HL-60/S4 (cell line): ENCODE measurements around the gene TIMM22.

Experiments
- in situ Hi-C: fragments of 300-500 bp; cut with MboI; formaldehyde crosslinking; loops from 2 replicates; pipeline ENCODE4 v1.14.3; 2022; ENCODE audit warnings: low sequenced_read_pairs

Gene TIMM22

DNA sequence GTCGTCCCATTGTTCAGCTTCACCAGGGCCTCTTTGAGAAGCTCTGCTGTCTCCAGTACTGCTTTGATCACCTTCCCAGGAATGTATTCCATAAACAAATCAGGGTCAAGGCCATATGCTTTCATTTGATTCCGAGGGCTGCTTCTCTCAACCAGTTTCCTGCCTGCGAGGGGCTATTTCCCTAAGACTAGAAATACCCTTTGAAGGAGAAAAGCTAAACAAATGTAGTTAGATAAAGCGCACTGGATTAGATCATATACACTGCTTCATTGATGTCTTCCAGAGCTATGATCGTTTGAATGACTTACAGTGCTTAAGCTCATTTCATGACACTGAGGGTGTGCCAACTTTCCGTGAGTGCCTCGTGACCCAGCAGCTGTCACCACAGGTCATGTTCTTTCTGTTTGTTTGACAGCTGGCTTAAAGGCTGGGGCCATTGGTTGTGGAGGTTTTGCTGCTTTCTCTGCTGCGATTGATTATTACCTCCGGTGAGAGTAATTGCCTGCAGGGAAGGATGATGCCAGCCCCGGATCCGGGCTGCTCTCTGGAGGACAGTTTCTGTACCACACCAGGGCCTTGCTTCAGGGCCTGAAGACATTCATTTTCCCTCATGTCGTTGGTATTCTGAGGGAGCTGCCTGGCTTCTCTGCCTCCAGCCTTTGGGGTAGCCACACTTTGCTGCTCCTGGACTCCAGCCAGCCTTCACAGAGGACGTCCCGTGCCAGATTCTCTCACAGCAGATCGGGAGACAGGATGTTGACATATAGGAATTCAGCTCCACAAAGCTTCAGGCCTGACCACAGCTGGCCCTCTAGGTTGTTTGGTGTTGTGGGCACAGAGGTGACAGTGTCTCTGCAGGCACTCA, 3.9 kb downstream of the TIMM22 start:
- in situ Hi-C loops, result no loop called here

DNA sequence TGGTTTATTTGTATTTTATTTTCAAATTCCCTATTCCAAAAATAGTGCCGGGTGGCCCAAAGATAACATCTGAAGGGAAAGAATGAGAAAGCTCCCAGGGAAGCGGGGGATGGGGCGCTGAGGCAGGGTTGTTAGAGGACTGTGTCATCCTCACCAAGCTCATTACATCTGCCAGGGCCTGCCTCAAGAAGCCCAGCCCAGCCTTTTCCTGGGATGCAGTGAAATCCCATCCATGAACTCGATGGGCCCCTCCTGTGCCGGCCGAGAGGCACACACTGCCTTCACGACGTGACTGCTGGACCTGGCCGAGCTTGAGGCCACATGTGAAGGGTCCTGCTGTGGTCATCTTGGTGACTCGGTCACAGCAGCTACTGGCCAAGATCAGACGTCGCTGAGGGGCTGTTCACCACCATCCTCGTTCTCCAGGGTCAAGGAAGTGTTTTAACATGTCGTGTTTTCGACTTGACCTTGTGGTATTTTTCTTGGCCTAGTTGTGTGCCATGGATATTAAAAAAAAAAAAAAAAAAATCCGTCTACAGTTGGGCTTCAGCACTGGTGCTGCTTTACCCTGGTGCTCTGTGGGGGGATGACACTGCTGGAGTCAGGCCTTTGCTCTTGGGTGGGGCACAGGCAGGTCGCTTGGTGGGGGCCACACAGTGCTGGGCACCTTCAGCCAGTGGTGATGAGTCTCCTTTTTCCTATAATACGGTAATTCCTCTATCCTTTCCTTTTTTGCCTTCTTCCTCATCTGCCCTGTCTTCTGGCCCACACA, 4.9 kb downstream of the TIMM22 start:
- in situ Hi-C loops, result no loop called here

GRCh38 chr17:1002412-1002753, 5.5 kb downstream of the TIMM22 start:
- in situ Hi-C loops, result no loop called here

DNA sequence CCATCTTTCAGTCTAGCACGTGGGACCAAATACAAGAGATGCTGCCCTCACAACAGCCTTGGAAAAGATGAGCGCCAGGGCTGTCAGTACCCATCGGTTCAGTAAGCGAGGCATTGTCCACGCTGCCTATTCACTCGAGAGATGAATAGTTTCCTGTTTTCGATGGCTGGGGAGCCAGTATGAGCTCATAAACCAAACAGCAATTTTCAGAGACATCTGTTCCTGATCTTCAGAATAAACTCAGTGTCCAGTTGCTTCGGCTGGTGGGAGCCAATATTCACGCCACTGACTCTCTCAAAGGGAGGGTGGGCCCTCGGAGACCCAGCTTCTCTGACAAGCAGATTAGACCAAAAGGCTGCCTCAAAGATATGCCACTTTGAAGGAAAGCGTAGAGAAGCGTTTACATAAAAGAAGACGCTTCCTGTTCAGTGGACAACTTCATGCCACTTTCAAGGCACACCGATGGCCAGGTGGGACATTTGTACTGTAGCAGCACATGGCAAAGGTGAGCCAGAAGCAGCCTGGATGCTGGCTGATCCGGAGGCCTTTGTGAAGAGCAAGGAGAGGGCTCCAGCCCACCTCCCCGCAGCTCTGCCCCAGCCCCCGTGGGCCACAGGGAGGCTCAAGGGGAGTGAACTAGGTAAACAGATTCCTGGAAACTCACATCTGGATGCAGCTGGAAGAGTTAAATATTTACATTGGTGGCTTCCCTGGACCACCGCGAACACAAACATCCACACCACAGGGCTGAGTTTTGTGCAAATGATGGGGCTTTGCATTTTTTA, 6.0 kb downstream of the TIMM22 start:
- in situ Hi-C loops, result no loop called here

DNA sequence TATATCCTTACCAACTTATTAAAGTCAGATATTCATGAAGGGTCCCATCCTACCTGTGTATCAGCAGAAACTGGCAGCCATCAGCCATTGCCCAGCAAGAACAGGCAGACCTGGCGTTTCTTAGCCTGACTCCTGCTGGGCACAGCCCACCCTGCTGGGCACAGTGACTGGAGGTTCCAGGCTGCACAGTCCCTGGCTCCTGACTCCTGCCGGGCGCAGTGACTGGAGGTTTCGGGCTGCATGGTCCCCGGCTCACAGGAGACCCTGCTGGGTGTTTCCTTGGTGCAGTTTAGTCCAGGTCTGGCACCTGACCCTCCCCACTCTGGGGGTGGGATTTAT, 6.7 kb downstream of the TIMM22 start:
- in situ Hi-C loops, result no loop called here

GRCh38 chr17:1003972-1004768, 7.2 kb downstream of the TIMM22 start:
- in situ Hi-C loops, result no loop called here

GRCh38 chr17:1004769-1005295, 7.9 kb downstream of the TIMM22 start:
- in situ Hi-C loops, result no loop called here

- in situ Hi-C loops, result no loop called here
Measured at GRCh38 chr17:1005361-1005946, 8.5 kb downstream of the TIMM22 start.

DNA sequence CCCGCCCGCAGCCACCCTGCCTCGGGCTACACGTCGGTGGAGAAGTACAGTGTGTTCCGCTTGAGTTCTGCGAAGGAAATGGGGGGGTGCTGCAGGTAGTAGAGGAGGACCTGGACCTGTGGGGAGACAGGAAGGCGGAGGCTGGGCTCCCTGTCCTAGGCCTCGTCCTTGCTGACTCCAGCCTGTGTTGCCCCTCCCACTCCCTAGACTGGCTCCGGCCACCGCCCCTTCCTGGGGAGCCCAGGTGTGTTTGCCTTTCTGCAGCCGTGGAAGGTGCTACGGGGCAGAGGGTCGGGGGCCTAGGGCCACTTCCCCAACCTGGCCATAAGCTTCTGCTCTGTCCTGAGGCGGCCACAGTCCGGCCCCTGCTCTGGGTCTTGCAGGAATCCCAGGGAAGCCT, 9.1 kb downstream of the TIMM22 start:
- in situ Hi-C loops, result no loop called here

DNA sequence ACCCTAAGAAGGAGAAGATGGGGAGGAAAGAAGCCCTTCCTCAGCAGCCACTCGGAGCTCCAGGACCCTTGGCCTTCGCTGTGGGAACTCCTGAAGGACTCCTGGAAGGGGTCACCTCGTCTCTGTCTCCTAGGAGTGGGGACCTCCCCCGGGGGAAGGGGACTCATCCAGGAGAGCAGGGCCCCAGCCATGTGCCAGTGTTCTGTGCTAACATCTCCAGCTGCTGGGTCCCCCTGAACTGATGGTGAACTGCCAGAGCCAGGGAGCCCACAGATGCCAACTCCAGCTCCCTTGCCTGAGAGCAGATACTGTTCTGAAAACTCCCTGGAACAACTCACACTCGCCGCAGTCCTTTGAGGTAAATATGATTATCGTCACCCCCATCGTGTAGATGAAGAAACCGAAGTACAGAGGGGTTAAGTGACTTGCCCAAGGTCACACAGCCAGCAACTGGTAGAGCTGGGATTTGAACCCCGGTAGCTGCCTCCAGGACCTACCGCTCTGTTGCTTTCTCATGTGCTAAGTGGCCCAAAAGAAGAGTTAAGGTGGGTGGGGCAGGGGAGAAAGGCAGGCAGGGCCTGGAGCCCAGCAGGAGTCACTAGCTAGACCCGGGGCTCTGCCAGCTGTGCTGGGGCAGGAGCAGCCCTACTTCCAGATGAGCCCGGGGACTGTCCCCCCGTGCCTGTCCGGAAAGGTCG, 10.5 kb downstream of the TIMM22 start:
- in situ Hi-C loops, result no loop called here

DNA sequence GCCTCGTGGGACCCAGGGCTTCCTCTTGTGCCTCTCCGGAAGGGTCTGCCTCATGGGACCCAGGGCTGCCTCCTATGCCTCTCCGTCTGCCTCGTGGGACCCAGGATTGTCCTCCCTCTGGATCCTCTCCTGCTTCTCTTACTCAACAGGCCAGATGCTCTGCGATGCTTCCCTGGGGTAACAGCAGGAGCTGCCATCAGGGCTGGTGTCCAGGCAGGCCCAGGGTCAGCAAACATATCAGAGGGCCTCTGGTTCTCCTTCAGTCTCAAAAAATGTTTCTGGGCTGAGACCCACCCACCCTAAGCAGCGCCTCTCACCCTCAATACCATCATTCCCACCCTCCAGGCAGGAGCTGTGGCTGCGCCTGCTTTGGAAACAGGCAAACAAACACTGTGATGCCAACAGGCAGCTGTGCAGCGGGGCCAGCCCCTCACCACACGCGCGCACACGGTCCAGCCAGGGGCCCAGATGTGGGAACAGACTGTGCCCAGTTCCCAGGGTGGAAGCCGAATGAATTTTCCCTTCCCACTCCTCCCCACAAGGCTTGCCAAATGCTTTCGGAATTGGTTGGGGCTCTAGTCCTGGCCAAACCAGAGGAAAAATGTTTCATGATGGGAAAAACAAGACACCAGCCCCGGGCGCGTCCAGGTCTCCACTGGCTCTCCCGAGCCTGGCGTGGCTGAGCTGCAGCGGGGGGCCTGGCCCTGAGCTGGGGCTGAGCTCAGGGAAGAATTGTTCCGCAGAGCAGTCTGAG, 11.3 kb downstream of the TIMM22 start:
- in situ Hi-C loops, result no loop called here

- in situ Hi-C loops, result no loop called here
Measured at GRCh38 chr17:1009229-1010085, 12.5 kb downstream of the TIMM22 start.

DNA sequence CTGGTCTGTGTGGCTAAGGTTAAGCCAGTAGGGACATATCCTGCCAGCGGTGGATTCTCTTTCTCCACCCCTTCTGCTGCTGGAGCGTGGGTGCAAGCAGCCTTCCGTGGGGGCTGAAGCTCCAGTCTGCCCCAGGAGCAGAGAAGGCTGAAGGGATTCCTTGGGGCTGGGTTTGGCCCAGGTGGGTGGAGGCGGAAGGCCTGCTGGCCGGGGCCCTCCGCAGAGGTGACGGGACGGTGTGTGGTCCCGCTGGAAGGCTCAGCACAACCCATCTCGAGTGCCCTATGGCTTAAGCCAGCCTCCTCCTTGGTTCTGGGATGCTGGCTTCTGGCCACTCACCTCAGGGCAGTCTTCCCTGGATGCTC, 13.1 kb downstream of the TIMM22 start:
- in situ Hi-C loops, result no loop called here

- in situ Hi-C loops, result no loop called here
Measured at GRCh38 chr17:1010586-1010985, 13.7 kb downstream of the TIMM22 start.

DNA sequence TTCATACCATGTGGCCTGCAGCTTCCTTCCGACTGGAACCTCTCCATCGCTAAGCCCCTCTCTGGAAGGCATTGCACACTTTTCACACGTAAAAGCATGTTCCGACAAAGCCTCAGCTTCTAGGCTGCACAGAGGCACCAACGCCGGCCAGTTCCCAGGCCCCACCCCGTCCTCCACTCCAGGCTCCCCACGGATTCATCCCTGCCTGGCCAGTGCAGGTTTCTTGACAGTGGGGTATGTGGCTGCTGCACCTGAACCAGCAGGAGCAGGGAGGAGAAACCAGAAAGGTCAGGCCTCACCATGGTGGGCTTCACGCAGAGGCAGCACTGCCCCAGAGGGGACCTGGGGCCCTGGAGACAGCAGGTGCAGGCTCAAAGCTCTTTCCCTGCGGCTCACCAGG, 14.2 kb downstream of the TIMM22 start:
- in situ Hi-C loops, result no loop called here

GRCh38 chr17:1011760-1012735, 15.1 kb downstream of the TIMM22 start:
- in situ Hi-C loops, result no loop called here
